GM18511 (cell line): ENCODE results near the gene UBE2L3.
"Not testable (repeated sequence)": the region's sequence is repeated elsewhere in the genome, so short reads cannot be mapped to it uniquely, and the experiment has no call there.

Experiments
- ATAC-seq: cut with Tn5 transposase; IDR thresholded peaks from one replicate; pipeline ENCODE4 v1.9.1; 2021; ENCODE audit warnings: mild to moderate bottlenecking, moderate library complexity; ENCODE audit not compliant: unreplicated experiment

UBE2L3 gene

DNA sequence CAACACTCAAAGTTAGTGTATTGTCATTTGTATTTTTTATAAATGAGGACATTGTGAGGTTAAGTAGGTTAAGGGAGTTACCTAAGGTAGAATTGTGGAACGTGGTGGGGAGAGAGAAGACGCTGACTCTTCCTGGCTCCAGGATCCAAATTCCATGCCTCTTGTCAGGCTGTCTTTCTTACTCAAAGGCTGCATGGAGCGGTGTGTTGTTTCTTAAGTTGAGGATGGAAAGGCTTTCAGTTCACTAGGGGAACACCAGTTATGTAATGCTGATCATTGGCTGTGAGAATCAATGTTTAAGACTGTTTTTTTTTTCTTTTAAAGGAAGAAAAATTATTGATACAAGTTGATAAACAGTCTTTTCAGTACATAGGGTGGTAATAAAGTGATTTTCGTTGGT, 2.9 kb downstream of the UBE2L3 start:
- ATAC-seq = no peak

GRCh38 chr22:21571679-21572078, 4.2 kb downstream of the UBE2L3 start:
- ATAC-seq = no peak

- no peak for ATAC-seq
Observed at GRCh38 chr22:21573293-21573734, 5.8 kb downstream of the UBE2L3 start.

DNA sequence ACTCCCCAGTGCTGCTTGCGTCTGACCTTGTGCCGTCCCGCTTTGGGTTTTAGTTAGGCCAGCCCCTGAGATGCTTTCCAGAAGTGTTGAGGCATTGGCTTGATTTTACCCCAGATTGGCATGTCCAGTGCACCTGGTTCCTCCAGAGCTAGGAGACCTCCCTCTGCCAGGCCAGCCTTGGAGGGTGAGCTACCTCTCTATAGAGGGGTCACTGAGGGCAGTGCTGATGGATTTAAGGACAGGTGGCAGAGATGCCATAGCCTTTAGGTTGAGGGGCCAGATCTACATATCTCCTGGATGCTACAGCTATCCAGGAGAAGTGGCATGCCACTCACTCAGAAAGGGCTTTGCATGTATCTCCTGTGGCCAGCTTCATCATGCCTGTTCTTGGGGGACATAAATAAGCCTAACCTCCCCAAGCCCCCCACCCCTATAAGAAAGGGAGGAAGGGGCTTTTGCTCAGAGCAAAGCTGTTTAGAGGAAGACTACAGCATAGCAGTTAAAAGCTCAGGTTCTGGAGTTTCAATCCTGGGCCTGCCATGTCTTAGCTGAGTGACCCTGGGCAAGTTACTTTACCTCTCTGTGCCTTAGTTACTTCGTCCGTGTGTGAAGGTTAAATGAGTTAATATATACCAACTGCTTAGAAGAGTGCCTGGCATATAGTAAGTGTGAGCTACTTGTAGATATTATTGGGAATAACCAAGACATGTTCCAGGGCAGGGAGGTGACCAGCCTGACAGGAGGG, 6.4 kb downstream of the UBE2L3 start:
- no peak for ATAC-seq

GRCh38 chr22:21579474-21579851, 11.9 kb downstream of the UBE2L3 start:
- no peak for ATAC-seq

DNA sequence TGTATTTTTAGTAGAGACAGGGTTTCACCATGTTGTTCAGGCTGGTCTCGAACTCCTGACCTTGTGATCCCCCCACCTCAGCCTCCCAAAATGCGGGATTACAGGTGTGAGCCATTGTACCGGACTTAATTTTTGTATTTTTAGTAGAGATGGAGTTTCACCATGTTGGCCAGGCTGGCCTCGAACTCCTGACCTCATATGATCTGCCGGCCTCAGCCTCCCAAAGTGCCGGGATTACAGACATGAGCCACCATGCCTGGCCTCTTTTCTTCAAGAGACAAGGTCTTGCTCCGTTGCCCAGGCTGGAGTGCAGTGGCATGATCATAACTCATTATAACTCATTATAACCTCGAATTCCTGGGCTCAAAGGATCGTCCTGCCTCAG, 13.1 kb downstream of the UBE2L3 start:
- not testable (repeated sequence) for ATAC-seq

GRCh38 chr22:21581009-21581713, 13.6 kb downstream of the UBE2L3 start:
- not testable (repeated sequence) for ATAC-seq

GRCh38 chr22:21582801-21583740, 15.6 kb downstream of the UBE2L3 start:
- no peak for ATAC-seq

DNA sequence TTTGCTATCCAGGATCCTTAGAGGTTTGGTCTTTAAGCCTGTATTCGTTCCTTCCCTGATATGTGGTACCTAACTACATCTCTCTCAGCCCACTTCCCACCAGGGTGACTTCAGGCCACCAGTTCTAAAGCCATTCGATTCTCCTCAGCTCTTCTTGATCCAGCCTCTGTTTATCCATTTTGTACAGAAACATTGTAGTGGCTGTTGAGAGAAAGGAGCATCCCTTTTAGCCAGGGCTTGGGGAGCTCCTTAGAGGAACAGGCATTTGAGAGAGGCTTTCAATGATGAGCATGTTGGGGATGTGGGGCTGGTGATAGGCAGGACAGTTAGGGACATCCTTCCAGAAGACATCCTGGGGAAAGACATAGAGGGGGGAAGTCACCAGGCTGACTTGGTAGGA, 17.9 kb downstream of the UBE2L3 start:
- ATAC-seq = no peak

- peak; percentile 94 for ATAC-seq
Observed at GRCh38 chr22:21587803-21588611, 20.5 kb downstream of the UBE2L3 start.

- ATAC-seq = no peak
Observed at GRCh38 chr22:21589396-21589795, 21.9 kb downstream of the UBE2L3 start.

DNA sequence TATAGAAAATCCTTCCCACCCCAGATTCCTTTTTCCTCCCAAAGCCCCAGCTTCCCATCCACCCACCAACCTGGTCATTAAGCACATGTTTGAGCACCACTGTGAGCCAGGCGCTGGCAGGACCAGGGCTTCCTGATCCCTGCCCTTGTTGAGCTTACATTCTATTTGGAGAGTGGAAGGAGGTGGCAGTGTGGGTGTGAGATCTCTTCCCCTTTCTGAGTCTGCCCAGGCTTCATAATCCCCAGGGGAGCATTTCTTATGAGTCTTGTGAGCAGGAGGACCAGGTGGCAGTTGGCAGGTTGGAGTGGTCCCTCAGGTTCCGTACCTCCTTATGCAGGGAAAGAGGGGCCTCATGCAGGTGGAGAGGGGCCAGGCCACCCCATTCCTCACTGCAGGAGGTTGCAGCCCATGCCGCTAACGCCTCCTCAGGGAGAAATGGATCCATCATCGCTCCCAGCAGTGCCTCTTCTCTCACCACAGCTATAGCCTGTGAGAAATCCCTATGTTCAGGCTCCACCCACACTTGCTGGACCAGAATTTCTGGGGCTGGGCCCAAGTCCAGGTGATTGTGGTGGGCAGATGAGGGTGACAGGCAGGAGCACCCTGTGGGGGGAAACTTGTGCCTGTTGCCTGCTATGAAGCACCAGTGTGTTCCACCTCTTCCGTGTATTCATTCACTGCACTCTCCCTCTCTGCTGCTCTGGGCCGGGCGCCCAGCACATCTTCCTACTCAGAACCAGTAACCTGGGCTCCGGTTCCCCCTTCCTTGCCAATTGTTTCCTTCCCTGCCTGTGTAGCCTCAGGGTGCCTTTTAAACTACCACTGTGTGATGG, 23.5 kb downstream of the UBE2L3 start:
- ATAC-seq = no peak

- ATAC-seq = no peak
Observed at GRCh38 chr22:21591695-21592094, 24.2 kb downstream of the UBE2L3 start.

DNA sequence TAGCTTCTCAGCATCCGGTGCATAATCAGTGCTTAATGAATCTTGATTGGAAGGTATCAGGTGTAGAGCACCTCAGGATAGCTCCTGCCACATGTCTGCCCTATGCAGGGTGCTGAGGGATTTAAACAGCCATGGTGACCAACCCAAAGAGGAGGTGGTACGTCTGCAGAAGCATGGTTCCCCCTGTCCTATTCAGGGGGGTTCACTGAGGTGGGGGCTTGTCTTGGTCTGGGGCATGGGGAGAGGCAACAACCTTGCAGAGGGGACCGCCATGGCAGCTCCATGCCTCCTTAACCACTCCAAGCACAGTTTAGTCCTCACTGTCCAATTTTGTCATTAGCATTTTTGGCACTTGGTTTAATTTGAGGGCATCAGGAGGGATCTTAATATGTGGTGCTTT, 24.9 kb downstream of the UBE2L3 start:
- no peak for ATAC-seq

GRCh38 chr22:21593406-21594232, 26.1 kb downstream of the UBE2L3 start:
- no peak for ATAC-seq

DNA sequence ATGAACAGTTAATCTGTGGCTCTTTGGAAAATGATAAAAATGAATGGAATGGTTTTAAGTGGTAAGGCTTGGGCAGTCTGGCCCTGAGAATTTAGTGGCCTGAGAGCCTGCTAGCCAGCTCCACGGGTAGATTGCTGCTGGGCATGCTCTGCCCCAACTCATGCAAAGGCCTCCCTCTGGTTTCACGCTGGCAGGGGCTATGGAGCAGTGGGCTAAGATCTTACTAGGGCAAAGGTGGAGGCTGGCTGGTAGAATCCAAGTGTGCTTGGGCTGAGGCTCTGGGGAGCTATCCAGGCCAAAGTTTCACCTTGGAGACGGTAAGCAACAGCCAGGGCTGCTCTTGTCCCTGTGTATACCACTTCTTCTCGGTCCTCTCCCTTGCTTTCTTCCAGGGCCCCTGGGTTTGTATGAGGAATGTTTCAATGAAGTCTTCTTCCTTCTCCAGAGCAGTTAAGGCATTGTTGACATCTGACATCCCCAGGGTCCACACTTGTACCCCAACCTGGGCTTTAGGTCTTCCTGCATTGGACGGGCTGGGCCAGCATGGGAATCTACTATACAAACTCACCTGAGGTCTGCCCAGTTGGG, 27.4 kb downstream of the UBE2L3 start:
- no peak for ATAC-seq

- not testable (repeated sequence) for ATAC-seq
Observed at GRCh38 chr22:21596356-21597135, 29.0 kb downstream of the UBE2L3 start.

GRCh38 chr22:21598302-21598701, 30.8 kb downstream of the UBE2L3 start:
- no peak for ATAC-seq
